ACC112 (cell line): ENCODE results near the gene TP53INP2.

ENCODE experiments used
- H2AFZ ChIP-seq: fragments of 200-600 bp; sonication (generic); one replicate; pipeline ENCODE4 v1.6.0; 2017; ENCODE audit warnings: antibody characterized with exemption, low read length; ENCODE audit not compliant: unreplicated experiment
- H3K27ac ChIP-seq: fragments of 200-600 bp; sonication (generic); 2 replicates; pipeline ENCODE4 v1.5.1; 2014; ENCODE audit warnings: low read depth, mild to moderate bottlenecking, antibody characterized with exemption, low read length, moderate library complexity
- H3K27me3 ChIP-seq: fragments of 200-600 bp; sonication (generic); 2 replicates; pipeline ENCODE4 v1.6.1; 2014; ENCODE audit warnings: mild to moderate bottlenecking, antibody characterized with exemption, low read length, moderate library complexity, mixed read lengths; ENCODE audit not compliant: insufficient read depth
- H3K36me3 ChIP-seq: fragments of 200-600 bp; sonication (generic); 2 replicates; pipeline ENCODE4 v1.6.1; 2016; ENCODE audit warnings: mild to moderate bottlenecking, antibody characterized with exemption, low read length, moderate library complexity, mixed read lengths; ENCODE audit not compliant: insufficient read depth
- H3K4me1 ChIP-seq: fragments of 200-600 bp; sonication (generic); one replicate; pipeline ENCODE4 v1.6.1; 2016; ENCODE audit warnings: low read length, mixed read lengths; ENCODE audit not compliant: insufficient read depth, unreplicated experiment, control insufficient read depth
- H3K4me3 ChIP-seq: fragments of 200-600 bp; sonication (generic); 2 replicates; pipeline ENCODE4 v1.5.1; 2014; ENCODE audit warnings: mild to moderate bottlenecking, low read depth, low read length
- H3K79me2 ChIP-seq: fragments of 200-600 bp; sonication (generic); one replicate; pipeline ENCODE4 v1.6.0; 2016; ENCODE audit warnings: low read length; ENCODE audit not compliant: control insufficient read depth, unreplicated experiment, insufficient read depth

Gene TP53INP2

DNA sequence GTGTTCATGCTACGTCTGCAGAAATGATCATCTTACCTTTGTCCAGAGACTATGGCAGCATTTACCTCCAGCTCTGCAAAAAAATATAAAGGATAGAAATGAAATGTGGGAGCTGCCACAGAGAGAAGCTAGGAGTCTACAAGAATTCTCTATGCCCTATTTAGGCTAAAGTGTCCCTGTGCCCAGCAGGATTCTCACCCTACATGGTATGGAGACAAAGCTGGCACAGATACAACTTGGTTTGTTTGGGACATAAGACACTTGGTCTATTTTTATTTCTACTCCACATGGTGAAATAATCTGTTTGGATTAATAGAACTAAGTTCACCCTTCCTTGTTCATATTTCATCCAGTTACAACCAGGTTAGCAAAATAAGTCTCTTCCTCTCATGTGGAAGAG is 28.4 kb downstream of the TP53INP2 start:
- Histone ChIP-seq H3K27ac (no peak overlapping the region), H2AFZ (no peak overlapping the region), H3K36me3 (no peaks in the 10 kb centered on the region; the same call in 1 of the 2 replicates), H3K79me2 (no peaks in the 10 kb centered on the region), H3K27me3 (no peaks in the 10 kb centered on the region), H3K4me3 (no peak overlapping the region), H3K4me1 (no peaks in the 10 kb centered on the region)

DNA sequence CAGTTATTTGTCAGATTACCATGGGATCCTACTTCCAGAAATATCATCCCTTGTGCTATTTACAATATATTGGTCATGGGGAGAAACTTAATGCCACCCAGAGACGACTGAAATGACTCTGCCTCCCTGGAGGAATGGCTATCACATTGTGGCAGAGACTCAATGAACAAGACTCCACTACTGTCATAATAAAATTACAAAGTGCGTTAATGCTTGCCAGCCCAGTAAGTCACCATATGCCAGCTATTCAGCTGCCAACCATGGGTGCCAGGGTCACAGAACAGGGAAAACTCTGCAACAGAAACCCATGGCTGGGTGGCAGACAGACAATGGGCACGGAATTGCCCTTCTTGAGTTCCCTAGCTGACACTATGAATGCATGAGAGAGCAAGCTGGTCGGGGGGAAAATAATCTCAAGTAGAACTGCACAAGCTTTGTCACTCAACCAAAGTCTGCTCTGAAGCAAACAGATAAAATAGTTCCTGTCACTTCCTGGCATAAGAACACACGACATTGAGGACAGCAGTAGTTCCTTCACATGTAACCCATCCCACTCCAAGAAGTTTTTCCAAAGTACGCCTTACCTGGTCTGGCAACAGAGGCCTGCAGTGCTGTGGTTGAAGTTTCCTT is 32.1 kb downstream of the TP53INP2 start:
- peaks cover under 1% of the 10 kb centered on the region; the same call in 1 of the 2 replicates for H3K36me3 ChIP-seq
- H3K79me2 ChIP-seq: no peaks in the 10 kb centered on the region
- no peaks in the 10 kb centered on the region for H3K4me1 ChIP-seq
- H3K27ac ChIP-seq: no peak overlapping the region
- H2AFZ ChIP-seq: no peak overlapping the region
- no peaks in the 10 kb centered on the region for H3K27me3 ChIP-seq
- H3K4me3 ChIP-seq: no peak overlapping the region

DNA sequence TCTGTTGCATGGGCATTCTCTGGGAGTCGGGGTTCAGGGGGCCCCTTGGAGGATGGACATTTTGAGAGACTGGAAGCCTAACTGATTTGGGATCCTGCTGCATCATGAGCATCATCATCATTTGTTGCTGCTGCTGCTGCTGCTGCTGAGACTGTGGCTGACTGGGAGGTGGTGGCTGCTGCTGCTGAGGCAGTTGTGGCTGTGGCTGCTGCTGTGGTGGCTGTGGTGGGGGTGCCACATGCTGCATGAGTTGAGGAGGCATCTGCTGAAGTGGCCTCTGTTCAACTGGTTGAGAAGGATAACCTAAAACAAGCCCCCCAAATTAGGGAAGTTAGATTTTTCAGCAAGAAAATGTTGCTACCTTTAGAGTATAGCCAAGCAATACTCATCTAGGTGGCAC is 38.9 kb downstream of the TP53INP2 start:
- no peak overlapping the region for H2AFZ ChIP-seq
- H3K79me2 ChIP-seq: no peaks in the 10 kb centered on the region
- no peaks in the 10 kb centered on the region for H3K4me1 ChIP-seq
- peaks cover 19% of the 10 kb centered on the region for H3K36me3 ChIP-seq
- no peak overlapping the region for H3K27ac ChIP-seq
- H3K4me3 ChIP-seq: no peak overlapping the region
- H3K27me3 ChIP-seq: no peaks in the 10 kb centered on the region

DNA sequence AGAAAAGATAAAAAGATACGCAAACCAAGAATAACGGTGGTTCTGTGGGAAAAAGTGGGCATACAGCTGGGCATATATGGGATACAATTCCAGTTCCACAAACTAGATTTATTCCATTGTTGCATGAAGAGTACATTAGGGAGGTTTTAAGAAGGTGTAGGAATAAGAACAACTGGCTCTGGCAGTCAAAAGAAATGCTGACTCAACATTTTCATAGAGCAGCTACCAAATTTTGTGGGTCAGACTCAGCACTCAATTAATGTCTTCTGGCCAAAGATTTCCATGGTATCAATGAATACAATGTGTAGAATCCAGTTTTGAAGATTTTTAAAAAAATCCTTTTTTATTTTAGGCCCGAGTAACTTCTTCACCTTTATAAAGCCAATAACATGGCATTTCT is 40.2 kb downstream of the TP53INP2 start:
- peaks cover 19% of the 10 kb centered on the region for H3K36me3 ChIP-seq

DNA sequence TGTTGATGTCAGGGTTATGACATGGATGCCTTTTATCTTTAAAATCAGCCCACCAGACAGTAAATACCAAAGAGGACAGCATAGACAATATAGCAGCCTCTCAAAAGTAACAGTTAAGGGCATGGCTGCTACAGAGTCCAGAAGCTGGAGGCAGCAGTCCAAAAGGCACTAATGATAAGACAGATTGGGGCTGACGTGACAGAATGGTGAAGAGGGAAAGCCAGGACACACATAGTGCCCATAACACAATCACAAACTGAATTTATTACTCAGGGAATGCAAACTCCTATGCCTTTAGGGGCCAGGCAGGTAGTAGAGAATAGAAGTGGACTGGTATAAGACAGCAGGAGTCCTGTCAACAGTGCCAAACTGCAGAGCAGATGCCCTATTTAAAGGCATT is 40.7 kb downstream of the TP53INP2 start:
- Histone ChIP-seq H3K27me3 (no peaks in the 10 kb centered on the region), H3K4me1 (no peaks in the 10 kb centered on the region), H2AFZ (no peak overlapping the region), H3K79me2 (no peaks in the 10 kb centered on the region), H3K36me3 (peaks cover 19% of the 10 kb centered on the region), H3K27ac (no peak overlapping the region), H3K4me3 (no peak overlapping the region)

More for the DNA sequence above, 40.2 kb downstream of the TP53INP2 start:
- Histone ChIP-seq H3K27ac (no peak overlapping the region), H3K27me3 (no peaks in the 10 kb centered on the region), H2AFZ (no peak overlapping the region), H3K4me3 (no peak overlapping the region), H3K79me2 (no peaks in the 10 kb centered on the region), H3K4me1 (no peaks in the 10 kb centered on the region)

DNA sequence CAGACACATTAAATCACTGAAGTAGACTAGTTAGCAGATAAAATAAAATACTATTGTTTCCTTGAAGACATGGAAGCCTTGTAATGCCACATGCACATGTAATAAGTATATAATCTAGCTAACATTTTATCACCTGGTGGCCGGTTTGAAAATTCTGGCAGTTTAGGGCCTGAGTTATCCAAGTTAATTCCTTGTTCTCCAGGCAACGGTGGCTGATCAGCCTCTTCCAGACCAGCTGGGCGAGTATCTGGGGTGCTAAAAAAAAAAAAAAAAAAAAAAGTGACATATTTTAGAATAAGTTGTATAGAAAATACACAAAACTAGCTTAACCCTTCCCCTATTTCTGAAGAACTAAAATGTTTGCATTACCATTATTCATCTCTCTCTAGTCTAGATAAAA is 42.5 kb downstream of the TP53INP2 start:
- Histone ChIP-seq H3K4me3 (no peak overlapping the region), H3K79me2 (no peaks in the 10 kb centered on the region), H3K27me3 (no peaks in the 10 kb centered on the region), H3K4me1 (no peaks in the 10 kb centered on the region), H3K27ac (no peak overlapping the region), H3K36me3 (peaks cover 15% of the 10 kb centered on the region), H2AFZ (no peak overlapping the region)

DNA sequence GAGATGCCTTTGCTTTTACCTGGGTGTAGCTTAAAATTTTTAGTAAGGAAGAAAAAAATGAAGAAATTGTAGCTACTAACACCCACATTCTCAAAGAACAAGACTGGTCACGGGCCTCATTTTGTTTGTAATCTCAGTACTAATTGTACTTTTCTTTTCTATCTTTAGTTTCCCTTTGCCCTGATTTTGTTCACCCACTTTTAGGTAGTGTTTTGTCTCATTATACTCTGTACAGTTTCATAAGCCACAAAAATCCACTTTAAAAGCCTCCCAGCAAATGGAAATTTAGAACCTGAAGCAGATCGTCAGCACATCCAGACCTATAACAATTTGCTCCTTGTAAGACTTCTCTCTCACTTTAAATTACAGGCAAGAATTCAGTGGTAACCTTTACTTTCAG is 43.3 kb downstream of the TP53INP2 start:
- no peak overlapping the region for H3K27ac ChIP-seq
- H3K36me3 ChIP-seq: peaks cover 7% of the 10 kb centered on the region

DNA sequence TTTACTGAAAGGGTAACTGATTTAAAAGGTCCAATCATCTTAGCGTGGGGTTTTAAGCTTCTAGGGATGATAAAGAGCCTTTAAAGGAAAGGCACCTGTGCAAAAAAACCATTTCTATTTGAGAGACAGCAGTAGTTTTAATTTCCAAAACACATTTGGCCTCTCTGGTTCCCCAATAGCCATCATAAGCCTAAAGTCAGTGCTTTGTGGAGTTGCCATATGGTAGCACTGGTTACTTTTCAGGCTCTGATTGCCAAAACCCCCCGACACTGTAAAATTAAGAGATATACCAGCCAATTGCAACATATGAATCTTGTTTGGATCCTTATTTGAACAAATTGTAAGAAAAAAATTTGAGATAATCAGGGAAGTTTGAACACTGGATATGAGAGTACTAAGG is 44.6 kb downstream of the TP53INP2 start:
- Histone ChIP-seq H3K27ac (no peak overlapping the region), H3K4me3 (no peak overlapping the region), H3K27me3 (no peaks in the 10 kb centered on the region), H2AFZ (no peak overlapping the region), H3K36me3 (peaks cover 7% of the 10 kb centered on the region), H3K79me2 (no peaks in the 10 kb centered on the region), H3K4me1 (no peaks in the 10 kb centered on the region)

More for the DNA sequence above, 43.3 kb downstream of the TP53INP2 start:
- H3K79me2 ChIP-seq: no peaks in the 10 kb centered on the region
- no peaks in the 10 kb centered on the region for H3K27me3 ChIP-seq
- no peak overlapping the region for H2AFZ ChIP-seq
- no peak overlapping the region for H3K4me3 ChIP-seq
- no peaks in the 10 kb centered on the region for H3K4me1 ChIP-seq

DNA sequence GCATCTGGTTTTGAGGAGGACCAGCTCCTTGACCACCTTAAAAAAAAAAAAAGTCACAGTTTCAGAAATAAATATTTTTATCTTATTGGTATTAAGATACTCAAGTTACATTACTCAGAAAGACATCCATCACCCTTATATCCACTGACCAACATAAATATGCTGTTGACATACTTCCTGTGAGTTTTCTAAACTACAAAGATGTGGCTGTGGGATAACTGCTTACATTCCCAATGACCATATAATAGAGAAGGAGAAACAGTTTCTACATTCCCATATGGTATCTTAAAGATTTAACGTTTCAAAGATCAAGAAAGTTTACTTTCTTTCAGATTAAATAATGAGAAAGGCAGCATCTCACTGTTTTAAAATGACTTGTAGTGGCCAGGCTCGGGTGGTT is 46.3 kb downstream of the TP53INP2 start:
- no peaks in the 10 kb centered on the region for H3K27me3 ChIP-seq
- no peaks in the 10 kb centered on the region for H3K4me1 ChIP-seq
- H2AFZ ChIP-seq: no peak overlapping the region
- no peaks in the 10 kb centered on the region for H3K79me2 ChIP-seq
- no peak overlapping the region for H3K4me3 ChIP-seq
- peaks cover 10% of the 10 kb centered on the region for H3K36me3 ChIP-seq
- no peak overlapping the region for H3K27ac ChIP-seq

DNA sequence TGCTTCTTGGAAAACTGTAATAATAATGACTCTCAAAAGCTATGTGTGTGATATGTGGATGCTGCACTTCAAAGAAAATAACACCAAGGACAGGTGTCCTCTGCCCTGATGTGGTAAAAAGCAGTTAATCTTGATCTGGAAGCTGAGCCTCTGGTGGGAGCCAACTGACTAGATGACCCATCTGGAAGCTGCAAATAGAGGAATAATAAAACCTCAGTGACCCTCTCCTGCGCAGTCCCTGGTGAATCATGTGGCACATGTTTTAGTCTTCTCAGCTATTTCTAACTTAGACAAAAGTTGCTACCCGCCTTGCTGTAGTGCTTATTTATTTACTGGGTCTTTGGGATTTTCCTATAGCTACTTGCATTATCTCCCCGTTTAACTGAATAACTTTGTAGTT is 47.3 kb downstream of the TP53INP2 start:
- H3K27ac ChIP-seq: no peak overlapping the region
- no peaks in the 10 kb centered on the region for H3K79me2 ChIP-seq
- H3K36me3 ChIP-seq: peaks cover 8% of the 10 kb centered on the region

DNA sequence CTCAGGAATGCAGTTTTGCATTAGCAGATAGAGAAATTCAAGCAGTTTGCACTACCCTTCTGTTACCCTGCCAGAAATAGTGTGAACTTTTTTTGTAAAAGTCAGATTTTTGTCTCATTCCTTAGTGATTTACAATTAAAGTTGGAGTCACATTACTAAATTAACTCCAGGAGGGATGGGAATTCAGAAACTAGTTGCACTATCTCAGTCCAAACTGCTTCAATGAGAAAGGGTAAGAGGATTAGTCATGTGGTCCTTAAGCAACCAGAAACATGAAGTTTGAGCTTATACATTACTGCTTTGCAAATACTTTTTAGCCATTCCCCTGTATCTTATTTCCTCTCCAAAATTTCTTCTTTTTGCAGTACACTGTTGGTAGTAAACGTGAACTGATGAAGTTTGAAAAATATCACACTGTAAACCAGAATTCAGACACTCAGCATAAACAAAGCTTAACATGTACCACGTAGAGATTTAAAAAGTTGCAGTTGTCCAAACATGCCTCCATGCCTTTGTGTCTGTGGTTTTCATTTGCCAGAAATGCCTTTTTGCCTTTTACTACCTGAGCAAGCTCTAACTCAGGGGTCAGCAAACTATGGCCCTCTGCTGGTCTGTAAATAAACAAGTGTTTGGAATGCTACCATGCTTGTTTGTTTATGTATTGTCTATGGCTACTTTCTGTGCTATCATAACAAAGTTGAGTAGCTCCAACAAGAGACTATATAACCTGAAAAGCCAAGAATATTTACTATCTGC is 49.7 kb downstream of the TP53INP2 start:
- Histone ChIP-seq H3K4me3 (no peak overlapping the region), H3K79me2 (no peaks in the 10 kb centered on the region), H3K27me3 (no peaks in the 10 kb centered on the region), H3K36me3 (peaks cover 16% of the 10 kb centered on the region), H3K4me1 (no peaks in the 10 kb centered on the region), H2AFZ (no peak overlapping the region), H3K27ac (no peak overlapping the region)

More for the DNA sequence above, 47.3 kb downstream of the TP53INP2 start:
- Histone ChIP-seq H3K4me1 (no peaks in the 10 kb centered on the region), H2AFZ (no peak overlapping the region), H3K27me3 (no peaks in the 10 kb centered on the region), H3K4me3 (no peak overlapping the region)
